ENCODE measurements around the gene CCL23.

Gene CCL23

GRCh38 chr17:35968520-35969054 is 49.2 kb downstream of the CCL23 start:
- DNase-seq, result no peak

GRCh38 chr17:35965272-35965671 is 52.5 kb downstream of the CCL23 start:
- DNase-seq, result no peak

GRCh38 chr17:35963663-35964062 is 54.1 kb downstream of the CCL23 start:
- DNase-seq, result no peak

Data from activated T-cell treated with anti-CD3 and anti-CD28 coated beads for 4 hours (primary cell).